H1 (cell line): ENCODE data around the gene GAS7. TPM values are rescaled to one million over a fixed set of nuclear protein-coding genes. Genes with fewer than 3 reads are reported as not detected.

Experiments used
- CTCF ChIA-PET: fragments of 300-600 bp; sonication (Branson Sonifier 250); formaldehyde crosslinking; loops from one replicate; lab custom pipeline; 2021; ENCODE audit not compliant: partially characterized antibody; lab: Charles Lee
- POLR2A ChIA-PET: fragments of 300-600 bp; sonication (Branson Sonifier 250); formaldehyde crosslinking; loops from one replicate; lab custom pipeline; 2021; ENCODE audit warnings: inconsistent platforms; ENCODE audit not compliant: partially characterized antibody; lab: Charles Lee
- DNase-seq, 2 experiments: peaks; one replicate each; pipeline versions ENCODE4 v3.0.0 to v3.0.0-alpha.2; 2010 to 2022; ENCODE audit warnings: low spot score in 2 of 2, low read depth in 1 of 2, mixed read lengths in 1 of 2
- FAIRE-seq: peaks from 2 replicates; lab custom pipeline; 2011; peaks lifted over from hg19 to GRCh38; lab: Jason Lieb, UNC
- H2AFZ ChIP-seq: 2 replicates; pipeline ENCODE4 v1.8.1; 2012; ENCODE audit warnings: low read length, inconsistent platforms
- H2AK5ac ChIP-seq: 2 replicates; pipeline ENCODE4 v1.6.1; 2013; ENCODE audit warnings: low read depth, low read length
- H2BK120ac ChIP-seq: replicated peaks from 2 replicates; pipeline ENCODE3; 2013; ENCODE audit warnings: low read depth, low read length, inconsistent platforms
- H2BK12ac ChIP-seq: 2 replicates; pipeline ENCODE4 v1.6.1; 2013; ENCODE audit warnings: low read depth, low read length
- H2BK15ac ChIP-seq: 2 replicates; pipeline ENCODE4 v1.6.1; 2013; ENCODE audit warnings: low read length
- H2BK20ac ChIP-seq: 2 replicates; pipeline ENCODE4 v1.6.1; 2013; ENCODE audit warnings: low read length
- H2BK5ac ChIP-seq: 2 replicates; pipeline ENCODE4 v1.6.1; 2013; ENCODE audit warnings: low read depth, low read length
- H3K14ac ChIP-seq: 2 replicates; pipeline ENCODE4 v1.6.1; 2013; ENCODE audit warnings: inconsistent platforms; ENCODE audit not compliant: insufficient read length
- H3K18ac ChIP-seq: 2 replicates; pipeline ENCODE4 v1.6.1; 2013; ENCODE audit warnings: low read length; ENCODE audit errors: extremely low read depth
- H3K23ac ChIP-seq: 2 replicates; pipeline ENCODE4 v1.6.1; 2013; ENCODE audit warnings: inconsistent platforms; ENCODE audit not compliant: insufficient read length
- H3K23me2 ChIP-seq: 2 replicates; pipeline ENCODE4 v1.6.1; 2013; ENCODE audit warnings: low read depth, low read length
- H3K27ac ChIP-seq: 2 replicates; pipeline ENCODE4 v1.6.1; 2011; ENCODE audit warnings: low read depth, low read length, inconsistent platforms
- H3K27me3 ChIP-seq, 4 experiments: replicated peaks in 1 of 4; 1 replicate in 1 of 4; 2 replicates in 3 of 4; pipeline versions ENCODE4 v1.6.1 to v1.8.1; 2011 to 2013; ENCODE audit warnings: low read length in 3 of 4, mild to moderate bottlenecking in 3 of 4, inconsistent platforms in 2 of 4, mixed read lengths in 2 of 4, moderate library complexity in 1 of 4; ENCODE audit not compliant: control insufficient read depth in 3 of 4, insufficient read depth in 3 of 4; ENCODE audit errors: extremely low read depth in 1 of 4
- H3K36me3 ChIP-seq, 4 experiments: 2 replicates each; pipeline versions ENCODE4 v1.6.1 to v1.8.1; 2011 to 2013; ENCODE audit warnings: mild to moderate bottlenecking in 4 of 4, low read length in 3 of 4, moderate library complexity in 2 of 4, control low read depth in 1 of 4, inconsistent platforms in 1 of 4; ENCODE audit not compliant: insufficient read depth in 4 of 4, control insufficient read depth in 2 of 4
- H3K4ac ChIP-seq: replicated peaks from 2 replicates; pipeline ENCODE3; 2013; ENCODE audit warnings: low read length, low read depth, mixed read lengths, inconsistent platforms; ENCODE audit not compliant: insufficient read length
- H3K4me1 ChIP-seq, 4 experiments: replicated peaks in 1 of 4; 1 replicate in 1 of 4; 2 replicates in 3 of 4; pipeline versions ENCODE4 v1.6.1 to v1.8.1; 2011 to 2013; ENCODE audit warnings: low read length in 3 of 4, inconsistent platforms in 2 of 4, mixed read lengths in 1 of 4; ENCODE audit not compliant: insufficient read depth in 4 of 4, control insufficient read depth in 3 of 4
- H3K4me2 ChIP-seq, 2 experiments: 2 replicates each; pipeline versions ENCODE4 v1.6.1 to v1.8.1; 2011 to 2013; ENCODE audit warnings: low read depth in 2 of 2, low read length in 2 of 2, control low read depth in 1 of 2, inconsistent platforms in 1 of 2, mild to moderate bottlenecking in 1 of 2; ENCODE audit not compliant: insufficient read depth in 1 of 2
- H3K4me3 ChIP-seq, 4 experiments: fragments of 200-600, 300-600 bp in 1 of 4; sonication (generic), shearing (Covaris generic), sonication (Bioruptor Twin) in 1 of 4; 2 replicates each; pipeline versions ENCODE4 v1.5.1 to v1.8.1; 2011 to 2016; ENCODE audit warnings: low read length in 4 of 4, low read depth in 3 of 4, control low read depth in 2 of 4, inconsistent platforms in 2 of 4, mild to moderate bottlenecking in 2 of 4, mixed read lengths in 1 of 4, moderate library complexity in 1 of 4; ENCODE audit not compliant: insufficient read depth in 2 of 4; ENCODE audit errors: extremely low read depth in 1 of 4
- H3K56ac ChIP-seq: replicated peaks from 2 replicates; pipeline ENCODE3; 2013; ENCODE audit warnings: low read depth, mild to moderate bottlenecking, mixed read lengths, low read length, inconsistent platforms; ENCODE audit not compliant: insufficient read length
- H3K79me1 ChIP-seq: 2 replicates; pipeline ENCODE4 v1.6.1; 2013; ENCODE audit warnings: low read depth, low read length, control low read depth
- H3K79me2 ChIP-seq, 2 experiments: 2 replicates each; pipeline versions ENCODE4 v1.6.1 to v1.8.1; 2012 to 2013; ENCODE audit warnings: low read length in 2 of 2, mild to moderate bottlenecking in 2 of 2, inconsistent platforms in 1 of 2; ENCODE audit not compliant: insufficient read depth in 2 of 2, control insufficient read depth in 1 of 2
- H3K9ac ChIP-seq, 4 experiments: replicated peaks in 1 of 4; 1 replicate in 1 of 4; 2 replicates in 3 of 4; pipeline versions ENCODE4 v1.6.1 to v1.8.1; 2011 to 2013; ENCODE audit warnings: low read depth in 3 of 4, low read length in 3 of 4, control low read depth in 2 of 4, mild to moderate bottlenecking in 2 of 4, moderate library complexity in 2 of 4, inconsistent platforms in 1 of 4; ENCODE audit errors: extremely low read depth in 1 of 4
- H3K9me3 ChIP-seq, 2 experiments: 2 replicates each; pipeline versions ENCODE4 v1.6.1 to v1.8.1; 2012 to 2013; ENCODE audit warnings: mild to moderate bottlenecking in 2 of 2, moderate library complexity in 2 of 2, control low read depth in 1 of 2, inconsistent platforms in 1 of 2, low read depth in 1 of 2, low read length in 1 of 2, mixed read lengths in 1 of 2; ENCODE audit not compliant: insufficient read depth in 2 of 2
- H4K20me1 ChIP-seq, 2 experiments: replicated peaks in 1 of 2; 2 replicates each; pipeline versions ENCODE3 to v1.8.1; 2011 to 2013; ENCODE audit warnings: inconsistent platforms in 2 of 2, low read length in 2 of 2, mild to moderate bottlenecking in 1 of 2; ENCODE audit not compliant: insufficient read depth in 2 of 2, control insufficient read depth in 1 of 2
- H4K5ac ChIP-seq: 2 replicates; pipeline ENCODE4 v1.6.1; 2013; ENCODE audit warnings: low read length, low read depth, mixed read lengths, inconsistent platforms; ENCODE audit not compliant: insufficient read length
- H4K8ac ChIP-seq: 2 replicates; pipeline ENCODE4 v1.8.0; 2013; ENCODE audit warnings: mild to moderate bottlenecking, moderate library complexity, low read length, inconsistent platforms; ENCODE audit not compliant: insufficient read depth; ENCODE audit errors: extremely low read depth
- H4K91ac ChIP-seq: replicated peaks from 2 replicates; pipeline ENCODE3; 2013; ENCODE audit warnings: low read length, mixed read lengths, inconsistent platforms; ENCODE audit not compliant: insufficient read length
- PHF8 ChIP-seq: fragments of 200-600 bp; sonication (generic); conservative IDR thresholded peaks from 2 replicates; pipeline ENCODE4 v1.7.1; 2012; ENCODE audit warnings: low read depth, mild to moderate bottlenecking, inconsistent platforms, low read length, moderate library complexity
- WGBS, 2 experiments: shearing (Covaris generic) in 1 of 2; methylation state at CpG; one replicate each; pipeline versions ENCODE4 v1.1.6 to v1.1.7; 2013 to 2015; ENCODE audit warnings: low lambda C conversion rate in 2 of 2, mixed read lengths in 2 of 2, inconsistent platforms in 1 of 2, low coverage in 1 of 2, missing lambda C conversion rate in 1 of 2; ENCODE audit not compliant: insufficient replicate concordance in 2 of 2, insufficient coverage in 1 of 2, insufficient read length in 1 of 2; ENCODE audit errors: extremely low coverage in 1 of 2, missing lambda C conversion rate in 1 of 2; 5-methylcytosine and 5-hydroxymethylcytosine counted together
- polyA plus RNA-seq, 7 experiments: library from polyadenylated mRNA; depleted of rRNA in 3 of 7; stranded (reverse) in 5 of 7; unstranded in 2 of 7; fragments of >200 nt in 5 of 7; fragments of 200-250 nt in 2 of 7; gene quantifications; 1 replicate in 5 of 7; 2 replicates in 1 of 7; 4 replicates in 1 of 7; pipeline versions ENCODE4 v1.2.1 to v1.2.3, GENCODE V29; 2011 to 2013; ENCODE audit warnings: missing spikeins in 2 of 7, mixed read lengths in 2 of 7
- total RNA-seq: library from RNA; stranded (reverse); fragmentation: NEBNext Ultra II Directional; extraction: Animal tissue kit (Norgen Biotek cat#: 25700); gene quantifications from 2 replicates; pipeline ENCODE4 v1.2.1, GENCODE V29; 2021

GAS7 gene
- total and polyA plus RNA-seq, 2 of the 8 experiments (the other 6 are each of a cell fraction or from before 2014, with no cell fraction given), result 5.0 to 14.5 TPM

DNA sequence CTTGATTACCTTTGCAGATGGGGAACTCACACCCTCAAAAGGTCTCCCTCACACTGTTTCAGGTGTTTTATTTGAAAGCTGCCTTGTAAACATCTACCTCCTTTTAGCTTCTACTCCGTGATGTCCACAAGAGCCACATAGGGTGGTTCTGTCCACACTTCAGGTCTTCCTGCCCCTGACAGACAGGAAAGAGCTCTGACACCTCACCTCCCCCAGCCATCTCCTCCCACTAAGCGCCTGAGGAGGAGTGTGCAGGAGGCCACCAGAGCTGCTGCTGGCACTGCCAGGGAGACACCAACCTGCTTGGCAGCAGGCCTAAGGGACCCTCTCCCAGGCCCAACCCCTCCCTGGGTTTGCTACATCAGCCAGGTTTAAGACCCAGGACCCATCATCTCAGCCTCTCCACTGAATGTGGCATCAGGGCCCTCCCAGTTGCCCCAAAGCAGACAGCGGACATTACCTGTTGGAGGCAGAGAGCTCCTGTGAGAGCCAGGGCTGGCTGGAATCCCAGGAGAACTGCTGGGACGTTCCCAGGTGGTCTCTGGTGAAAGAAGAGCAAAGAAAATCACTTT is 217.0 kb downstream of the GAS7 start:
- no peak for FAIRE-seq
- CTCF ChIA-PET, result interaction anchor here (0.6 to 12.4 kb wide), 30 partner anchors 10 to 649 kb away, joined by 3 to 140 read pairs (median 4); partner anchors contain the start of gene RCVRN

More for the DNA sequence above, 217.0 kb downstream of the GAS7 start:
- no peak overlapping the region for H2BK12ac ChIP-seq
- no peaks in the 10 kb centered on the region for H4K20me1 ChIP-seq
- TF ChIP-seq PHF8, result no peak
- H4K8ac ChIP-seq, result no peak overlapping the region
- no peak overlapping the region for H3K27ac ChIP-seq
- H3K23ac ChIP-seq, result no peak overlapping the region
- WGBS, 2 experiments, result 80% methylated on average over 4 of the region's 4 CpGs; no CpG with 5 or more reads in 1 of the 2 experiments
- no peaks in the 10 kb centered on the region for H3K36me3 ChIP-seq
- H3K9me3 ChIP-seq, result no peaks in the 10 kb centered on the region
- peaks cover 0 to 3% (median 0%) of the 10 kb centered on the region in 4 experiments; a peak in 2 of 7 replicates for H3K4me1 ChIP-seq
- no peak overlapping the region for H3K4ac ChIP-seq
- no peak for DNase-seq
- H3K9ac ChIP-seq, result no peak overlapping the region
- H3K4me2 ChIP-seq, result no peak overlapping the region
- H2AK5ac ChIP-seq, result no peak overlapping the region
- H2BK5ac ChIP-seq, result no peak overlapping the region
- no peaks in the 10 kb centered on the region for H3K79me1 ChIP-seq
- no peak overlapping the region for H3K56ac ChIP-seq
- H3K23me2 ChIP-seq, result 0 out of 2 replicates have a peak, but pooled peaks cover 2% of the 10 kb centered on the region
- H3K4me3 ChIP-seq, result no peak overlapping the region
- H3K14ac ChIP-seq, result no peak overlapping the region
- H2AFZ ChIP-seq, result no peak overlapping the region
- H3K27me3 ChIP-seq, result no peaks in the 10 kb centered on the region
- no peak overlapping the region for H3K18ac ChIP-seq
- no peak overlapping the region for H2BK15ac ChIP-seq
- no peaks in the 10 kb centered on the region for H3K79me2 ChIP-seq
- POLR2A ChIA-PET, result interaction anchor here (0.9 kb wide), 1 partner anchor 45 kb away, joined by 3 read pairs; no protein-coding TSS in a partner anchor
- H2BK20ac ChIP-seq, result no peak overlapping the region
- H4K5ac ChIP-seq, result no peak overlapping the region
- H2BK120ac ChIP-seq, result no peak overlapping the region
- H4K91ac ChIP-seq, result no peak overlapping the region
